Stomach (tissue), 9 donors: ENCODE results near the gene ZDHHC5. TPM values are rescaled to one million over a fixed set of nuclear protein-coding genes. Genes with fewer than 3 reads are reported as not detected.

Experiments used
- DNase-seq, 2 donors: peaks; one replicate each; pipeline versions ENCODE4 v3.0.0 to v3.0.0-alpha.2; 2013 to 2019
- H3K27ac ChIP-seq, 5 donors: fragments of 200-600 bp in 4 of 5; sonication (generic) in 4 of 5; one replicate each; pipeline ENCODE4 v1.5.1; 2013 to 2019; ENCODE audit warnings: mild to moderate bottlenecking in 1 of 5, moderate library complexity in 1 of 5
- H3K27me3 ChIP-seq, 3 donors: fragments of 200-600 bp; sonication (generic); one replicate each; pipeline ENCODE4 v1.5.1; 2017 to 2019; ENCODE audit warnings: mixed run types in 1 of 3
- H3K36me3 ChIP-seq, 4 donors: fragments of 200-600 bp; sonication (generic); 1 replicate in 3 of 4; 2 replicates in 1 of 4; pipeline ENCODE4 v1.5.1; 2016 to 2019
- H3K4me1 ChIP-seq, 4 donors: fragments of 200-600 bp; sonication (generic); one replicate each; pipeline ENCODE4 v1.5.1; 2016 to 2019
- H3K4me3 ChIP-seq, 4 donors: fragments of 200-600 bp; sonication (generic) in 3 of 4; one replicate each; pipeline ENCODE4 v1.5.1; 2016 to 2019; ENCODE audit warnings: mild to moderate bottlenecking in 1 of 4
- H3K9me3 ChIP-seq, 4 donors: fragments of 200-600 bp; sonication (generic); one replicate each; pipeline ENCODE4 v1.5.1; 2016 to 2019
- EP300 ChIP-seq: sonication (generic); formaldehyde crosslinking; IDR thresholded peaks from one replicate; pipeline ENCODE4 v1.6.1; 2017; ENCODE audit warnings: antibody characterized with exemption
- POLR2A ChIP-seq, 4 donors: fragments of 450-650 bp; IDR thresholded peaks; one replicate each; pipeline ENCODE4 v1.6.1; 2016; ENCODE audit warnings: antibody characterized with exemption in 4 of 4, control low read depth in 2 of 4, mild to moderate bottlenecking in 1 of 4, moderate library complexity in 1 of 4
- POLR2AphosphoS5 ChIP-seq, 3 donors: sonication (generic); formaldehyde crosslinking; IDR thresholded peaks; one replicate each; pipeline ENCODE4 v1.6.1; 2016; ENCODE audit warnings: antibody characterized with exemption in 3 of 3
- WGBS, 5 donors: extraction: QIAGEN DNeasy Blood & Tissue Kit in 3 of 5; methylation state at CpG; one replicate each; pipeline versions ENCODE4 v1.1.5 to v1.1.7; 2013 to 2018; 5-methylcytosine and 5-hydroxymethylcytosine counted together
- intact Hi-C: fragments of 100-400 bp; cut with DNase I; formaldehyde crosslinking; loops from one replicate; pipeline ENCODE4 v1.15.1; 2023; ENCODE audit warnings: low total_unique reads
- polyA plus RNA-seq, 3 donors: library from polyadenylated mRNA; stranded (reverse); fragments of 200-250 nt; gene quantifications; one replicate each; pipeline ENCODE4 v1.2.3, GENCODE V29; 2013
- total RNA-seq, 5 donors: library from RNA; depleted of rRNA; stranded (reverse); fragments of >200 nt; gene quantifications; one replicate each; pipeline versions ENCODE4 v1.1.0 to v1.2.3, GENCODE V29; 2014 to 2016
- TF ChIP-seq, protein P1 (sequence below), 7 experiments: fragments of 450-650 bp in 4 of 7; fragments of 200-600 bp in 3 of 7; sonication (generic) in 3 of 7; IDR thresholded peaks; one replicate each; pipeline ENCODE4 v1.5.1; 2016 to 2019; ENCODE audit warnings: antibody characterized with exemption in 7 of 7, control low read depth in 2 of 7, mild to moderate bottlenecking in 1 of 7
- donor health status: healthy with polysubstance abuse.
- donor health status: Bipolar disorder and iron deficiency.
- donor health status: healthy.

Gene ZDHHC5
- total and polyA plus RNA-seq, 8 donors, result 11.2 to 72.8 (median 28.7) TPM

DNA sequence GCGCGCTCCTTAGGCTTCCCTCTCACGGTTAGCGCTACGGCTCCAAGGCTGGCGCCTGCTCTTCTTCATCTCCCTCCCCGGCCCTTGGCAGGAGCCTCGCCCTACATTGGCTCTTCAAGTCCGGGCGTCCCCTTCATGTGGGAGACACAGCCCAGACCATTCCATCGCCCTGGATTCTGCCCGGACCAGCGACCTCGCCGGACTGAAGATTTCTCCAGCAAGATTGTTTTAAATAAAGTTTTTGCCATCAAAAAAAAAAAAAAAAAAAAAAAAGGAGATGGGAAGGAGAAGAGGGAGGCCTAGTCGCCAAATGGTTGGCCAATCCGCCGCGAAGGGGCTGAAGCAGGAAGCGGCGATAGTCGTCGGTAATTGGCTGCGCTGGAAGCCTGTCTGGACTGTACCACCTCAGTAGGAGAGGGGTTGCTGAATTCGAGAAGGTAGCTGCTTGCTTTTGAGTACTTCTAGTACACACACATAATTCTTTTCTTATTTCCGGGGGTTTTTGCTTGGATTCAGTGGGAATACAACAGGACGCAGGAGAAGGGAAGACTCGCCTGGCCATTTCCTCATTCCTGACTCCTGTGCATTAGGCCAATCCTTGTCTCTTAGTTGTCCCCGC is 688 bp upstream of the ZDHHC5 start:
- TF ChIP-seq POLR2AphosphoS5 (IDR thresholded peaks at IDR 0.05), result peak in 2 of 3 donors; percentile 16 to 20
- TF ChIP-seq, protein P1, sequence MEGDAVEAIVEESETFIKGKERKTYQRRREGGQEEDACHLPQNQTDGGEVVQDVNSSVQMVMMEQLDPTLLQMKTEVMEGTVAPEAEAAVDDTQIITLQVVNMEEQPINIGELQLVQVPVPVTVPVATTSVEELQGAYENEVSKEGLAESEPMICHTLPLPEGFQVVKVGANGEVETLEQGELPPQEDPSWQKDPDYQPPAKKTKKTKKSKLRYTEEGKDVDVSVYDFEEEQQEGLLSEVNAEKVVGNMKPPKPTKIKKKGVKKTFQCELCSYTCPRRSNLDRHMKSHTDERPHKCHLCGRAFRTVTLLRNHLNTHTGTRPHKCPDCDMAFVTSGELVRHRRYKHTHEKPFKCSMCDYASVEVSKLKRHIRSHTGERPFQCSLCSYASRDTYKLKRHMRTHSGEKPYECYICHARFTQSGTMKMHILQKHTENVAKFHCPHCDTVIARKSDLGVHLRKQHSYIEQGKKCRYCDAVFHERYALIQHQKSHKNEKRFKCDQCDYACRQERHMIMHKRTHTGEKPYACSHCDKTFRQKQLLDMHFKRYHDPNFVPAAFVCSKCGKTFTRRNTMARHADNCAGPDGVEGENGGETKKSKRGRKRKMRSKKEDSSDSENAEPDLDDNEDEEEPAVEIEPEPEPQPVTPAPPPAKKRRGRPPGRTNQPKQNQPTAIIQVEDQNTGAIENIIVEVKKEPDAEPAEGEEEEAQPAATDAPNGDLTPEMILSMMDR (IDR thresholded peaks at IDR 0.05), result no peak
- TF ChIP-seq POLR2A (IDR thresholded peaks at IDR 0.05), result peak in 1 of 4 donors; percentile 27
- no peaks in the 10 kb centered on the region for H3K9me3 ChIP-seq

DNA sequence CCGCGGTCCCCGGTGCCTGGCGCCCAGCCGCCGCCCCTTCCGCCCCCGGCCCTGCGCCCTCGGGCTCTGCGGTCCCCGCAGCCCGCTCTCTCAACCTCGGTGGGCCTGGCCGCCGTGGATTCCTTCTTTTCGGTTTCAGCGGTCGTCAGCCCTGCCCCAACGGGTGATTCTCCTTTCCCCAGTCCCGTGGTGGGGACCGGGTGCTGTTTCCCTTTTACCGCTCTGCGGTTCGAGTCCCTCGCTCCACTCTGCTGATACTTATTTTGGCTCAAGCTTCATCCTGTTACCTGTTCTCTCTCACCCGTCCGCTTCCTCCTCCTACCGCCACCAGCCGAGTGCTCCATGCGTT is 494 bp downstream of the ZDHHC5 start:
- 0 to 1% (median 0%) methylated on average over 30 to 31 of the region's 31 CpGs for WGBS, 5 donors
- H3K4me3 ChIP-seq, result peak overlapping the region; percentile 67 to 97 (median 80)
- no peak for DNase-seq
- H3K27me3 ChIP-seq, result no peaks in the 10 kb centered on the region
- intact Hi-C loops, result no loop called here
- TF ChIP-seq POLR2A (IDR thresholded peaks at IDR 0.05), result no peak
- no peak for TF ChIP-seq EP300
- TF ChIP-seq POLR2AphosphoS5 (IDR thresholded peaks at IDR 0.05), result no peak
- TF ChIP-seq, protein P1 (IDR thresholded peaks at IDR 0.05), result no peak
- no peaks in the 10 kb centered on the region for H3K9me3 ChIP-seq
- H3K36me3 ChIP-seq, result peaks cover 15 to 20% (median 18%) of the 10 kb centered on the region in 4 donors
- H3K27ac ChIP-seq, result peak overlapping the region; percentile 86 to 99 (median 98)
- peaks cover 17 to 51% (median 36%) of the 10 kb centered on the region in 4 donors for H3K4me1 ChIP-seq

More for the DNA sequence above, 688 bp upstream of the ZDHHC5 start:
- Histone ChIP-seq H3K36me3 (peaks cover 5 to 17% (median 15%) of the 10 kb centered on the region in 4 donors), H3K27ac (peak overlapping the region; percentile 90 to 99 (median 98)), H3K27me3 (no peaks in the 10 kb centered on the region), H3K4me1 (peaks cover 17 to 45% (median 37%) of the 10 kb centered on the region in 4 donors), H3K4me3 (peak overlapping the region; percentile 67 to 97 (median 80))
- 0 to 1% (median 0%) methylated on average over 29 of the region's 29 CpGs for WGBS, 5 donors
- intact Hi-C loops, result no loop called here
- peak; percentile 97 to 99 for DNase-seq

DNA sequence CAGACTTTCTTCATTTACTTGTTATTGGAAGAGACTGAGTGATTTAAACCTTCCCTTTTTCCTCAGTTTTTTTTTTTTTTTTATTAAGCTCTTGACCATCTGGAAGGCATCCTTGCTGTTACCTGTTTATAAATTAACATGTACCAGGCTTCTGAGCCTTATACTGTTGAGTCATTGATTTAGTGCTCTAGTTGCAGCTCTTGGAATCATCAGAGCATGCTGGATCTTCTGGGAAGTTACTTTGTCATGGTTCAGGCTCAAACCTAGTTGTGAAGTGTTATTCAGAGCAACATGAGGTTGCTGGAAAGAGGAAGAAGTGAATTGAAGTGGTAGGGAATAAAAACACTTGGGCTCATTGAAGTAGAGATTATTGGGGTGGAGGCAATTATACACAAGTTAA is 6.3 kb downstream of the ZDHHC5 start:
- H3K27ac ChIP-seq, result no peak overlapping the region
- peaks cover 26 to 70% (median 48%) of the 10 kb centered on the region in 4 donors for H3K4me1 ChIP-seq
- peaks cover 25 to 67% (median 61%) of the 10 kb centered on the region in 4 donors for H3K36me3 ChIP-seq

DNA sequence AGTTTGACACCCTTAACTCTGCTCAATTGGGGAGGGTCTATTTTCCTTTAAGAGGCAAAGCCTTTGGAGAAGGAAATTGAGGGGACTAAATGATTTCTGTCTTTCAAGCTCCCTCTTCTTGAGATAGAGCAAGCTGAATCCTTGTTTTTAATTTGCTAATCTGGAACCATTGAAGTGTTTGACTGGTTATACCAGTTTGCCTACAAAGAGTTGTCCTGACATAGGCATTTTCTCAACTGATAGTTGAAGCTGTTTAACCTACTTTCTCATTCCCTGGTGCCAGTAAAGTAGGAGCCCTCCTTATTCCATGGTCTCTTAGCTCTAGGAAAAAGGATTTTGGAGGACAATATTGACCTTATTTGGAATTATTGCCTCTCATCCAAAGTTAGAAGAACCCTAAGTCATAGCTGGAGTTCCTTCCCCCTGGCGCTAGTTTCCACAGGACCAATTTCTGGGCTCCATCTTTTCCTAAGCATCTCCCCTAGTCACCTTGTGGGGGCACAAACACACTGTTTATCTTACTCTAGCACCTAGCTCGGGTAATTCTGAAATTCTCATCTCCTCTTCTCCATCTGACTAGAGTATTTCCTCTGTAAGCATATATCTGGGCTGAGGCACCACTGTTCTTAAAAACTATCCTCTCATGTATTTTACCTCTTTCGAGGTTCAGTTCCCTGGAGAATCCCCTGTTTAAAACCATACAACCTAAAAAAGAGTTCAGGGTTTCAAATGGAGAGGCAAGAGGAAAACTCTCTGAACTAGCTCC is 7.4 kb downstream of the ZDHHC5 start:
- peak in 1 of 2 donors; percentile 54 for DNase-seq
- TF ChIP-seq POLR2A (IDR thresholded peaks at IDR 0.05), result no peak
- TF ChIP-seq POLR2AphosphoS5 (IDR thresholded peaks at IDR 0.05), result no peak
- no peak for TF ChIP-seq EP300
- TF ChIP-seq, protein P1 (IDR thresholded peaks at IDR 0.05), result no peak
- H3K27me3 ChIP-seq, result no peaks in the 10 kb centered on the region

More for the DNA sequence above, 6.3 kb downstream of the ZDHHC5 start:
- intact Hi-C loops, result no loop called here
- H3K9me3 ChIP-seq, result no peaks in the 10 kb centered on the region
- no peak overlapping the region for H3K4me3 ChIP-seq
- H3K27me3 ChIP-seq, result no peaks in the 10 kb centered on the region
- no peak for TF ChIP-seq POLR2A (IDR thresholded peaks at IDR 0.05)
- TF ChIP-seq EP300, result no peak
- TF ChIP-seq, protein P1 (IDR thresholded peaks at IDR 0.05), result no peak
- TF ChIP-seq POLR2AphosphoS5 (IDR thresholded peaks at IDR 0.05), result no peak
- no peak for DNase-seq

More for the DNA sequence above, 7.4 kb downstream of the ZDHHC5 start:
- Histone ChIP-seq H3K4me1 (peaks cover 25 to 70% (median 48%) of the 10 kb centered on the region in 4 donors), H3K4me3 (peak overlapping the region in 1 of 4 donors; percentile 8), H3K36me3 (peaks cover 25 to 67% (median 61%) of the 10 kb centered on the region in 4 donors), H3K9me3 (no peaks in the 10 kb centered on the region), H3K27ac (peak overlapping the region in 1 of 5 donors; percentile 4)
- WGBS, 5 donors, result 74 to 85% (median 79%) methylated on average over 3 of the region's 3 CpGs
- intact Hi-C loops, result no loop called here
